LNCaP clone FGC (cell line): ENCODE measurements around the gene KIAA0232.
"Not testable (repeated sequence)": the region's sequence is repeated elsewhere in the genome, so short reads cannot be mapped to it uniquely, and the experiment has no call there.

Experiments used
- DNase-seq: peaks from one replicate; pipeline ENCODE4 v3.0.0-alpha.2; 2011; ENCODE audit warnings: low read depth
- H3K4me3 ChIP-seq: 2 replicates; pipeline ENCODE4 v1.5.1; 2011; ENCODE audit warnings: mild to moderate bottlenecking, low read depth, low read length, control low read depth
- TF ChIP-seq, protein P1 (sequence below): IDR thresholded peaks from 2 replicates; pipeline ENCODE4 v1.5.1; 2012; ENCODE audit warnings: mild to moderate bottlenecking; ENCODE audit not compliant: control insufficient read depth, insufficient read depth; ENCODE audit errors: extremely low read depth

Gene KIAA0232

GRCh38 chr4:6782846-6783110 lies 251 bp downstream of the KIAA0232 start:
- H3K4me3 ChIP-seq: peak overlapping the region; percentile 91
- TF ChIP-seq, protein P1, sequence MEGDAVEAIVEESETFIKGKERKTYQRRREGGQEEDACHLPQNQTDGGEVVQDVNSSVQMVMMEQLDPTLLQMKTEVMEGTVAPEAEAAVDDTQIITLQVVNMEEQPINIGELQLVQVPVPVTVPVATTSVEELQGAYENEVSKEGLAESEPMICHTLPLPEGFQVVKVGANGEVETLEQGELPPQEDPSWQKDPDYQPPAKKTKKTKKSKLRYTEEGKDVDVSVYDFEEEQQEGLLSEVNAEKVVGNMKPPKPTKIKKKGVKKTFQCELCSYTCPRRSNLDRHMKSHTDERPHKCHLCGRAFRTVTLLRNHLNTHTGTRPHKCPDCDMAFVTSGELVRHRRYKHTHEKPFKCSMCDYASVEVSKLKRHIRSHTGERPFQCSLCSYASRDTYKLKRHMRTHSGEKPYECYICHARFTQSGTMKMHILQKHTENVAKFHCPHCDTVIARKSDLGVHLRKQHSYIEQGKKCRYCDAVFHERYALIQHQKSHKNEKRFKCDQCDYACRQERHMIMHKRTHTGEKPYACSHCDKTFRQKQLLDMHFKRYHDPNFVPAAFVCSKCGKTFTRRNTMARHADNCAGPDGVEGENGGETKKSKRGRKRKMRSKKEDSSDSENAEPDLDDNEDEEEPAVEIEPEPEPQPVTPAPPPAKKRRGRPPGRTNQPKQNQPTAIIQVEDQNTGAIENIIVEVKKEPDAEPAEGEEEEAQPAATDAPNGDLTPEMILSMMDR: no peak
- no peak for DNase-seq

GRCh38 chr4:6783111-6783981 lies 819 bp downstream of the KIAA0232 start:
- TF ChIP-seq, protein P1: no peak
- H3K4me3 ChIP-seq: peak overlapping the region; percentile 91
- peak; percentile 25 for DNase-seq

DNA sequence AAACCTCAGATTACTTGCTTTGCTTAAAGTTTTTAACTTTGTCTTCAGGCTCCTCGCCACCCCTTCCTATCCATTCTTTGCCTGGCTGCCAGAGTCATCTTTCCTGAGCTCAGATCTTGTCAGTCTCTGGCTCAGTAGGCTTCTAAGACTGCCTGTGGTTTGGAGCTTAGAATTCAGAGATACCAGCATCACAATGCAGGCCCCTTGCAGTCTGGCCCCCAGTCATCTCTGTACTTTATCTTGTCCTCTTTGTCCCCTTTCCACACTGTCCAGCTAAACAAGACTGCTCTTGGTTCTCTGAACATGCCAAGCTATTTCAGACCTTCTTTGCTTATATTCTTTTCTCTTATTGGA lies 3.0 kb downstream of the KIAA0232 start:
- no peak for DNase-seq
- H3K4me3 ChIP-seq: no peak overlapping the region
- TF ChIP-seq, protein P1: no peak

DNA sequence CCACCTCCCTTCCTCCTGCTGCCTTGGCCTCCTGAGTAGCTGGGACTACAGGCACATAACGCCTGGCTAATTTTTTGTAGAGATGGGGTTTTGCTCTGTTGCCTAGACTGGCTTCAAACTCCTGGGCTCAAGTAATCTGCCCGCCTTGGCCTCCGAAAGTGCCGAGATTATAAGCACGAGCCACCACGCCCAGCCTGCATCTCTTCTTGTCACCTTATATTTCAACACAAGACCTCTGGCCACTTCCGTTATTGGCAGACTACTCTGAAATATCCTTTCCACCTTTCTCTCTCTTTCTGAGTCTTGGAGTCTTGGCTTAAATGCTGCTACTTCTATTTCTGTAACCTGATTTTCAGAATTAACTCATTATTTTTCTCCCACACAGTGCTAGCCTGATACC lies 5.6 kb downstream of the KIAA0232 start:
- TF ChIP-seq, protein P1: no peak
- H3K4me3 ChIP-seq: no peak overlapping the region
- no peak for DNase-seq

- H3K4me3 ChIP-seq, DNase-seq: not testable (repeated sequence)
Observed at GRCh38 chr4:6791245-6791644, 8.7 kb downstream of the KIAA0232 start.

- H3K4me3 ChIP-seq, DNase-seq: not testable (repeated sequence)
Observed at GRCh38 chr4:6791796-6792195, 9.3 kb downstream of the KIAA0232 start.

DNA sequence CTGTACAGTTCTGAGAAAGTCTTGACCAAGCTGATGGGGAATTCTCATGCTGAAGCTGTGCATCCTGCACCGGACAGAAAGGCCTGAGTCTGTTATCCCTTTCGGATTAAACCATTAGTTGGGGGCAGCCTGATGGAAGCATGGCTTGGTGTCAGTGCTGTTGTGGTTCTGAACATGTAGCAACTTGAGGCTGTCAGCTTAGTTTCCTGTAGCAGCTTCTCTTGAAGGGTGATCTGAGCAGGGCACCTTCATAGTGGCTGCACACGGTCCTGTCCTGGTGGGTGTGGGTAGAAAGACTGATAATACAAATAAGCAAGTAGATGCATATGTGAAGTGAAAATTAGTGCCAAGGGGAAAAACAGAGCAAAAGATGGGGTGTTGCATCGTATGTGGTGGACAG lies 11.7 kb downstream of the KIAA0232 start:
- no peak for DNase-seq
- H3K4me3 ChIP-seq: no peak overlapping the region
- TF ChIP-seq, protein P1: no peak

DNA sequence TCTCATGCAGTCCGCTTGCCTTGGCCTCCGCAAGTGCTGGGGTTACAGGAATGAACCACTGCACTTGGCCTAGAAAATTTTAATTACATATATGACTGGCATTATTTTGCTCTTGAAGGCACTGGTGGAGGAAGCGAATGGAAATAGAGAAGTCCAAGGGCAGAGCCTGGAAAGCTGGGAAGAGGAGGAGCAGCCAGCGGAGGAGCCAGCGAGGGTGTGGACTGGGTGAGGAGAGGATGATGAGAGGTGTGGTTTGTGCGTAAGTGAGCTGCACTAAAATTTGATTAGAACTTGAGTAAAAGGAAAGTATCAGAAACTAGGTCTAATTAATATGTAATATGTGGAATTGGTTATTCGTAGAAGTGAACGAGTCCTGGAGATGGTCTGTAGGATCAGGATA lies 13.3 kb downstream of the KIAA0232 start:
- DNase-seq: no peak
- TF ChIP-seq, protein P1: no peak
- no peak overlapping the region for H3K4me3 ChIP-seq

DNA sequence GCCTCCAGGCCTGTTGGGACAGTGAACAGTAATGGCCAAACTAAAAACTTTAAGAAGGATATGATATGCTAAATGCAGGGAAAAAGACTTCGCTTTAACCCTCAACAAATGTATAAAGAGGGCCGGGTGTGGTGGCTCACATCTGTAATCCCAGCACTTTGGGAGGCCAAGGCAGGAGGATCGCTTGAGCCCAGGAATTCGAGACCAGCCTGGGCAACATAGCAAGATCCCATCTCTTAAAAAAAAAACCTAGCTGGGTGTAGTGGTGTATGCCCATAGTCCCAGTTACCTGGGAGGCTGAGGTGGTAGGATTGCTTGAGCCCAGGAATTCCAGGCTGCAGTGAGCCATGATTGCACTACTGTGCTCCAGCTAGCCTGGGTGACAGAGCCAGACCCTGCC lies 14.8 kb downstream of the KIAA0232 start:
- not testable (repeated sequence) for H3K4me3 ChIP-seq, DNase-seq
